ENCODE data around the gene B3GLCT. TPM values are rescaled to one million over a fixed set of nuclear protein-coding genes. Genes with fewer than 3 reads are reported as not detected.

Gene B3GLCT
- total and polyA plus RNA-seq, 9 donors = 4.1 to 10.8 (median 7.9) TPM

GRCh38 chr13:31248965-31249539, 49.3 kb downstream of the B3GLCT start:
- intact Hi-C loops (cut with DNase I) = no loop called here

GRCh38 chr13:31250435-31250834, 50.7 kb downstream of the B3GLCT start:
- 84 to 90% (median 89%) methylated on average over 7 of the region's 7 CpGs for WGBS, 3 donors
- no peaks in the 10 kb centered on the region for H3K36me3 ChIP-seq
- intact Hi-C loops (cut with DNase I) = no loop called here

More at GRCh38 chr13:31248965-31249539, 49.3 kb downstream of the B3GLCT start:
- no peaks in the 10 kb centered on the region for H3K36me3 ChIP-seq
- TF ChIP-seq POLR2A (IDR thresholded peaks at IDR 0.05) (no peak), CTCF (IDR thresholded peaks at IDR 0.05) (no peak), EP300 (IDR thresholded peaks at IDR 0.05) (no peak)
- no peaks in the 10 kb centered on the region for H3K27me3 ChIP-seq
- DNase-seq = no peak
- H3K9me3 ChIP-seq = no peaks in the 10 kb centered on the region
- WGBS, 3 donors = 44 to 69% (median 64%) methylated on average over 4 of the region's 4 CpGs
- H3K27ac ChIP-seq = no peak overlapping the region
- no peaks in the 10 kb centered on the region for H3K4me1 ChIP-seq (ENCODE audit: insufficient read depth)
- no peak overlapping the region for H3K4me3 ChIP-seq

DNA sequence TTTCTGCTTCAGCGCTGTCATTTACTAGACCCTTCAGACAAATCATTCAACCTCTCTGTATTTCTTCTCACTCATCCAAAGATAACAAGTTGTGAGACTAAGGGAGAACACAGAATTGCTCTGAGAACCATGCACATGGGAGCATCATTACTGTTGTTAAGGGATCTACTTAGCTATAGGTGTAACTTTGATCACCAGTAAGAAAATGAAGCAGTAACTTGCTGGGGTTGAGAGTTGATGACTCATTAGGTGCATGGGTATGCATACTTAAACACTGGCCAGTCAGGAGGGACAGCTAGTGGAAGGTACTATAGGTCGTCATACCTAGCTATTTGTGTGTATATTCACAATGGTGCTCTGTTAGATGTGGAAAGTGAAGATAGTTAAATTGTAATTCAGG, 61.5 kb downstream of the B3GLCT start:
- no peaks in the 10 kb centered on the region for H3K4me1 ChIP-seq (ENCODE audit: insufficient read depth)
- no peaks in the 10 kb centered on the region for H3K27me3 ChIP-seq
- no peak for TF ChIP-seq CTCF (IDR thresholded peaks at IDR 0.05)
- TF ChIP-seq EP300 (IDR thresholded peaks at IDR 0.05) = no peak
- no peak for TF ChIP-seq POLR2A (IDR thresholded peaks at IDR 0.05)
- WGBS, 3 donors = 98 to 100% (median 98%) methylated on average over 2 of the region's 2 CpGs
- H3K36me3 ChIP-seq = no peaks in the 10 kb centered on the region
- H3K4me3 ChIP-seq = no peak overlapping the region
- intact Hi-C loops (cut with DNase I) = no loop called here
- no peak for DNase-seq
- no peaks in the 10 kb centered on the region for H3K9me3 ChIP-seq
- no peak overlapping the region for H3K27ac ChIP-seq

More at GRCh38 chr13:31250435-31250834, 50.7 kb downstream of the B3GLCT start:
- Histone ChIP-seq H3K9me3 (no peaks in the 10 kb centered on the region), H3K27ac (no peak overlapping the region), H3K4me1 (ENCODE audit: insufficient read depth) (no peaks in the 10 kb centered on the region), H3K27me3 (no peaks in the 10 kb centered on the region), H3K4me3 (no peak overlapping the region)
- TF ChIP-seq EP300 (IDR thresholded peaks at IDR 0.05) (no peak), POLR2A (IDR thresholded peaks at IDR 0.05) (no peak), CTCF (IDR thresholded peaks at IDR 0.05) (no peak)
- DNase-seq = no peak

DNA sequence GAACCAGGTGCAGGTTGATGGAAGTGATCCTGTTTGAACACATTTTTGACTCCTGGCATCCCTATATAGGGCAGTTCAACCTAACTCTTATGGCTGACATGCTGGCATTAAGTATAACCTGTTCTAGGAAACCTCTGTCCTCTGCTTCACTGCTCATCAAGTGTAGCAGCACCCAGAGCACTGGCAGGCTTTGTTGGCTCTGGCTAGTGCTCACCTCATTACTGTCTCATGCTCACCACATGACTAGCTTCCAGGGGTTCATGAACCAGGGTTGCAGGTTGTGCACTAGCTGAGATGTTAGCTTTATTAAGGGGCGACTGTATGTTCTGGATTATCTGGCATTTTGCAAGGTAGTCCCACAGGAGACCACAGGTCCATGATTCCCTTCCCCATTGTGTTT, 63.6 kb downstream of the B3GLCT start:
- Histone ChIP-seq H3K36me3 (no peaks in the 10 kb centered on the region), H3K9me3 (no peaks in the 10 kb centered on the region), H3K27ac (no peak overlapping the region), H3K4me3 (no peak overlapping the region), H3K4me1 (ENCODE audit: insufficient read depth) (no peaks in the 10 kb centered on the region), H3K27me3 (no peaks in the 10 kb centered on the region)
- TF ChIP-seq CTCF (IDR thresholded peaks at IDR 0.05) (no peak), EP300 (IDR thresholded peaks at IDR 0.05) (no peak), POLR2A (IDR thresholded peaks at IDR 0.05) (no peak)
- intact Hi-C loops (cut with DNase I) = no loop called here
- 94 to 97% (median 95%) methylated on average over 1 of the region's 1 CpG for WGBS, 3 donors
- no peak for DNase-seq

All from ovary (tissue), 9 donors.